ENCODE measurements around the gene TIMM17A.

The TIMM17A gene

GRCh38 chr1:201968202-201968925 is 13.1 kb downstream of the TIMM17A start:
- no peak overlapping the region for H2AFZ ChIP-seq (ENCODE audit: low read depth, low read length)
- TF ChIP-seq, protein P1, sequence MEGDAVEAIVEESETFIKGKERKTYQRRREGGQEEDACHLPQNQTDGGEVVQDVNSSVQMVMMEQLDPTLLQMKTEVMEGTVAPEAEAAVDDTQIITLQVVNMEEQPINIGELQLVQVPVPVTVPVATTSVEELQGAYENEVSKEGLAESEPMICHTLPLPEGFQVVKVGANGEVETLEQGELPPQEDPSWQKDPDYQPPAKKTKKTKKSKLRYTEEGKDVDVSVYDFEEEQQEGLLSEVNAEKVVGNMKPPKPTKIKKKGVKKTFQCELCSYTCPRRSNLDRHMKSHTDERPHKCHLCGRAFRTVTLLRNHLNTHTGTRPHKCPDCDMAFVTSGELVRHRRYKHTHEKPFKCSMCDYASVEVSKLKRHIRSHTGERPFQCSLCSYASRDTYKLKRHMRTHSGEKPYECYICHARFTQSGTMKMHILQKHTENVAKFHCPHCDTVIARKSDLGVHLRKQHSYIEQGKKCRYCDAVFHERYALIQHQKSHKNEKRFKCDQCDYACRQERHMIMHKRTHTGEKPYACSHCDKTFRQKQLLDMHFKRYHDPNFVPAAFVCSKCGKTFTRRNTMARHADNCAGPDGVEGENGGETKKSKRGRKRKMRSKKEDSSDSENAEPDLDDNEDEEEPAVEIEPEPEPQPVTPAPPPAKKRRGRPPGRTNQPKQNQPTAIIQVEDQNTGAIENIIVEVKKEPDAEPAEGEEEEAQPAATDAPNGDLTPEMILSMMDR (IDR thresholded peaks at IDR 0.05; ENCODE audit: borderline replicate concordance, extremely low read depth, low read length, poor library complexity, severe bottlenecking): no peak
- no peak for TF ChIP-seq EZH2 (IDR thresholded peaks at IDR 0.05; ENCODE audit: borderline replicate concordance, low read depth, low read length, severe bottlenecking)
- no peak for DNase-seq
- no peak overlapping the region for H3K4me2 ChIP-seq (ENCODE audit: insufficient read depth, low read length)
- H3K79me2 ChIP-seq (ENCODE audit: insufficient read depth, low read length): no peaks in the 10 kb centered on the region
- H3K9ac ChIP-seq (ENCODE audit: low read depth, low read length): no peak overlapping the region
- H3K27me3 ChIP-seq (ENCODE audit: insufficient read depth, low read length, poor library complexity): no peaks in the 10 kb centered on the region
- no peak overlapping the region for H3K27ac ChIP-seq (ENCODE audit: low read length)
- H3K9me3 ChIP-seq (ENCODE audit: insufficient read depth, low read length, severe bottlenecking): no peaks in the 10 kb centered on the region
- ATAC-seq (ENCODE audit: insufficient read depth, low read depth): no peak
- no peaks in the 10 kb centered on the region for H3K4me1 ChIP-seq (ENCODE audit: insufficient read depth, low read length)
- no peaks in the 10 kb centered on the region; the same call in 1 of the 2 replicates for H4K20me1 ChIP-seq (ENCODE audit: insufficient read depth, low read length)
- peaks cover 67% of the 10 kb centered on the region for H3K36me3 ChIP-seq (ENCODE audit: insufficient read depth, low read length)
- no peak overlapping the region for H3K4me3 ChIP-seq (ENCODE audit: low read depth in 1 of 2, low read length in 2 of 2)

- no peak for TF ChIP-seq EZH2 (IDR thresholded peaks at IDR 0.05; ENCODE audit: borderline replicate concordance, low read depth, low read length, severe bottlenecking)
- TF ChIP-seq, protein P1 (IDR thresholded peaks at IDR 0.05; ENCODE audit: borderline replicate concordance, extremely low read depth, low read length, poor library complexity, severe bottlenecking): no peak
- Histone ChIP-seq H3K4me1 (ENCODE audit: insufficient read depth, low read length) (no peaks in the 10 kb centered on the region), H3K9me3 (ENCODE audit: insufficient read depth, low read length, severe bottlenecking) (no peaks in the 10 kb centered on the region), H3K27me3 (ENCODE audit: insufficient read depth, low read length, poor library complexity) (no peaks in the 10 kb centered on the region), H3K27ac (ENCODE audit: low read length) (no peak overlapping the region), H3K9ac (ENCODE audit: low read depth, low read length) (no peak overlapping the region), H3K79me2 (ENCODE audit: insufficient read depth, low read length) (no peaks in the 10 kb centered on the region), H4K20me1 (ENCODE audit: insufficient read depth, low read length) (no peaks in the 10 kb centered on the region; the same call in 1 of the 2 replicates), H3K36me3 (ENCODE audit: insufficient read depth, low read length) (peaks cover 50% of the 10 kb centered on the region), H2AFZ (ENCODE audit: low read depth, low read length) (no peak overlapping the region), H3K4me3 (ENCODE audit: low read depth in 1 of 2, low read length in 2 of 2) (no peak overlapping the region), H3K4me2 (ENCODE audit: insufficient read depth, low read length) (no peak overlapping the region)
- ATAC-seq (ENCODE audit: insufficient read depth, low read depth) (no peak), DNase-seq (no peak)
Measured at GRCh38 chr1:201970334-201971159, 15.2 kb downstream of the TIMM17A start.

DNA sequence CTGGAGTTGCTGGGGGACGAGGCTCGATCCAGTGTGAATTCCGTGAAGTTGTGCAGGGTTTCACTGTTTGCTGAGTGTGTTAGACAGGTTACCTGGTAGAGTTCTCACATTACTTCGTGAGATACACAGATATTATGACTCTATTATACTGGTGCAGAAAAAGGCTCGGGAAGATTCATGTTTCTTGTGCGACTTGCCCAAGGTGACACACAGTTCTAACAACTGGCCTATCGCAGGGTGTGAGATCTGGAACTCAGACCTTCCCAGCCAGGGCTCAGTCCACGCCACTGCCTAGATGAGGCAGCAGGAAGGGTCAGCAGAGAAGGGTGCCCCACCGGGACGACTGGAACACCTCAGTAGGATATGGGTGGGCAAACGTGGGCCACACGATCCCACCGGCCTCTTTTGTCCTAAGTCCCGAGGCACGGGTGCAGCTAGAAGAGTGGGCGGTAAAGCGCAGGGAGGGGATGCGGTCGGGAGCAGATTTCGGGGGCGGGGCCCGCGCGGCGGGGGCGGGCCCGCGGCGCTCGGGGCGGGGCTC is 26.8 kb downstream of the TIMM17A start:
- TF ChIP-seq, protein P1 (IDR thresholded peaks at IDR 0.05; ENCODE audit: borderline replicate concordance, extremely low read depth, low read length, poor library complexity, severe bottlenecking): no peak
- no peak for TF ChIP-seq EZH2 (IDR thresholded peaks at IDR 0.05; ENCODE audit: borderline replicate concordance, low read depth, low read length, severe bottlenecking)
- Histone ChIP-seq H3K27me3 (ENCODE audit: insufficient read depth, low read length, poor library complexity) (no peaks in the 10 kb centered on the region), H3K9ac (ENCODE audit: low read depth, low read length) (peak overlapping the region; percentile 94), H3K27ac (ENCODE audit: low read length) (peak overlapping the region; percentile 73), H3K36me3 (ENCODE audit: insufficient read depth, low read length) (no peaks in the 10 kb centered on the region; the same call in 1 of the 2 replicates), H3K4me2 (ENCODE audit: insufficient read depth, low read length) (peak overlapping the region; percentile 100), H3K9me3 (ENCODE audit: insufficient read depth, low read length, severe bottlenecking) (no peaks in the 10 kb centered on the region), H3K79me2 (ENCODE audit: insufficient read depth, low read length) (peaks cover 33% of the 10 kb centered on the region), H2AFZ (ENCODE audit: low read depth, low read length) (peak overlapping the region; percentile 91), H3K4me3 (ENCODE audit: low read depth in 1 of 2, low read length in 2 of 2) (peak overlapping the region; percentile 75 to 92), H3K4me1 (ENCODE audit: insufficient read depth, low read length) (peaks cover 30% of the 10 kb centered on the region), H4K20me1 (ENCODE audit: insufficient read depth, low read length) (no peaks in the 10 kb centered on the region)
- ATAC-seq (ENCODE audit: insufficient read depth, low read depth): peak; percentile 77
- peak; percentile 75 for DNase-seq
